ENCODE results near the gene GALNT10.

GALNT10 gene

DNA sequence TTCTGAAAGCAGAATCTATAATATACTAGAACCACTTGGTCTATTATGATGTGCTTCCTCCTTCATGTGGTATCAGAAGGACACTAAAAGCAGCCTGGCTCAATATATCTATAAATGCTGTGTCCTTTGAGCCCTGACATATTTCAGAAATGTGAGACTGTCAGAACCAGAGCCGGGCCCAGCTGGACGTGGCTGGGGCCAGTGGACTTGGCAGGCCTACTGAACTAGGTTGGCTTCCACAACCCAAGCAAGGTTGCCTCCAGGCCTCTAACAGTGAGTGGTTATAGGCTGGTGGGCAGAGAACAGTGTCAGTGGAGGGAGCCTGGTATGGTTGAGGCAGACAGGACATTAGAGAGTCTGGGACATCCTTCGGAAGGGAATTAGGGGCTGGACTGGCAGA, 78.9 kb downstream of the GALNT10 start:
- no peak for DNase-seq

DNA sequence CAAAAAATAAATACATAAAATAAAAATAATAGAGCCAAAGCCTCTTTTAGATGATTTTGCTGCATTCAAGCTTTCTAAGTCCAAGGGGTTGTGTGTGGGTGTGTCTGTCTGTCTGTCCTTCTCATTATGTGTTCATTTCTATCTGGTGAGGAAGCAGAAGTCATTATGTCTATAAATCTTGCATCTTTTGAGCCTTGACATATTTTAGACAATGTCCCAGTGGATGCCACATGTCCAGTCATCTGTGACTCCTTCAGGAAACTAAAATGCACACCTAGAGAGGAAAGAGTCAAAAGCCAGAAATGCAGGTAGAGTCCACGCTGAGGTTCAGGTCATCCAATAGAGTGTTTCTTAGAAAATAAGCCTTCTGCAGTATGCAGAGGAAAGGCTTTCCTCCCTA, 80.9 kb downstream of the GALNT10 start:
- no peak for DNase-seq

DNA sequence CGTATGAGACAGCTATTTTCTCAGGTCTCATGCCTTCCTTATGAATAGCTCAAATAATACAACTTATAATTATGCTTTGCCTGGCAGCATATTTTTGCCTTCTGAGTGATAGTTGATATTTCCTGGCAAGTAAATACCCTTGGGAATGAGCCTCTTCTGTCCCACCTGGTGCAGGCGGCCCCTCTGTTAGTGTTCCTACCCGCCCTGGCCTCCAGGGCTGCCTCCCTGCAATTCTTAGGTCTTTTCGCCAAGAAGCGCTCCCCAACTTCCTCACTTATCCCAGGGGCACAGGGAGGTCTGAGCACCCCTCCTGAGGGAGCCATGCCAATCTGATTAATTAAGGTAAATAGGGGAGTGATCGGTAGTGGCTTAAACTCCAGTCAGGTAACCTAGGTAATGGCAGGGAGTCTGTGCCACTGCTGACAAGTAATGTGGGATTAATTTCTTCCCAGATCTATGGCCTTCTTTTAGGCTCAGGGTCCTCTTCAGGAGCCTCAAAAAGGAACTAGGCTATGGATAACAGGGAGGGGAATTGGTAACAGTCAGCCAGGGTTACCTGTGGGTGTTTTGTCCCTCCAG, 81.5 kb downstream of the GALNT10 start:
- no peak for DNase-seq

DNA sequence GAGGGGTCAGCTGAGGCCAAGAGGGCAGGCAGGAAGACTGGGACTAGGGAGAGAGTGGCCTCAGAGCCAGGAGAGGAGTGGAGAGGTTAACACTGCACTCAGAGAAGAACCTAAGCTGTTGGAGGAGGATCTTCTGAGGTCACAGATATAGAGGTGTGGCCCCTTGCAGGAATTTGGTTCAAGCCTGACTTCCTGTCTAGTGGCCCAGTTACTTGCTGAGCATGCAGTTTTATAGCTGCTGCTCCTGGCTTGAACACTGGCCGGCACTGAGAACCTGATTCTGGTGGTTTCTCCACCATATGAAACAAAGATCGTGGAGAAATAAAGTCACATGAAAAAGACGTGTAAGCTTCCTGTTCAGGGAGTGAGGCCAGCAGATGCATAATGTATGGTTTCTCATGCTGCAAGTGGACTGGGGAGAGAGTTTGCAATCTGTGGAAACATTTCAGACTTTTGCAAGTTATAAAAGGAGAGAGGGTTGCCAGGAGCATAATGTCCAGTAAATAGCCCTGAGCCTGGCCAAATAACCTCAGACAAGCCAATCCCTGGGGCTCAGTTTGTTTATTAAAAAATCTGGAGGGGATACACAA, 82.6 kb downstream of the GALNT10 start:
- no peak for DNase-seq

DNA sequence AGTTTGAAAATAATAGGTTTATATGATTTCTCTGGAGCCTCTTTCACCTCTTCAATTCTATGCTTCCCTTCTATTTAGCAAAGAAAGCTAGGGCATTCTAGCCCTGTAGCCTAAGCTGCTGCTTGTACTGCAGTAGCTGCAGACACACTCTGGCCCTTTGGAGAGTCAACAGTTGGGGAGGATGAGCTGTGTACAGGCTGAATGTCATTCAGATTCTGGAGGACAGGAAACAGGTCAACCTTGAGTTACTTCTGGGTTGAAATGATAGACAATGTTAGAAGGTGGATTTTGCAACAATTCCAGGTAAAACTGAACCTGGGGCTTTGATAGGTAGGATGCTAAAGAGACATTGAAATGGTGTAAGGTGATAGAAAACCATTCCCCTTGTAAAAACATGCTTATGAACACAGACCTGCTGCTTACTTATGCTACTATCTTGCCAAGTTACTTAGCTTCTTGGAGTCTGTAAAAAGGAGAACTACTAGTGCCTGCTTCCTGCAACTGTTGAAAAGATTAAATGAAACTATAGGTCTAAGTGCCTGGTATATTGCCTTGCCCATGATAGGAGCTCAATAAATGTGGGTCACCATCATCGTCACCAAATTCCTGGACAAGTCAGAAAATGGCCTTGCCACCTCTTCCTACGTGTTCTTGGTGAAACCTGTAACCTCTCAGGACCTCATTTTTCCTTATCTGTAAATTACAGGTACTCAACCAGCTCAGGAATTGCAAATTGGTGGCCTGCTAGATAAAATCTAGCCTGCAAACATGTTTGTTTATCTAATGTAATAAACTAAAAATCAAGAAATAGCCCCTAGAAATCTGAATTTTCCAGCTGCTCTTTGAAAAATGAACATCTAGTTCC, 83.7 kb downstream of the GALNT10 start:
- DNase-seq = no peak

DNA sequence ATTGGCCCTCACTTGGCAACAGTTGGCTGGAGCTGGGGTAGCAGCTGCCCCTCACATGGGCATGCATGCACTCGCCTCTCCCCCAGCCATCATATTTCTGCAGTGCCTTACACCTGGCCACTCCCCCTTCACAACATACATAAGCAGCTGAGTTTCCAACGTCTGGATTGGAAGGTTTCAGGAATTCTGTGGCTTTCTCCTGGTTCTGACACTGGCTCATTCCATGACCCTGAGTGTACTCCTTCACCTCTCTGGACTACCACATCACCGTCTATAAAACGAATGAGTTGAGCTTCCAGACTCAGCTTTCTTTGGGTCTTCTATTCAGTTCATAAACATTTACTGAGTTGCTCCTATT, 84.3 kb downstream of the GALNT10 start:
- DNase-seq = no peak

DNA sequence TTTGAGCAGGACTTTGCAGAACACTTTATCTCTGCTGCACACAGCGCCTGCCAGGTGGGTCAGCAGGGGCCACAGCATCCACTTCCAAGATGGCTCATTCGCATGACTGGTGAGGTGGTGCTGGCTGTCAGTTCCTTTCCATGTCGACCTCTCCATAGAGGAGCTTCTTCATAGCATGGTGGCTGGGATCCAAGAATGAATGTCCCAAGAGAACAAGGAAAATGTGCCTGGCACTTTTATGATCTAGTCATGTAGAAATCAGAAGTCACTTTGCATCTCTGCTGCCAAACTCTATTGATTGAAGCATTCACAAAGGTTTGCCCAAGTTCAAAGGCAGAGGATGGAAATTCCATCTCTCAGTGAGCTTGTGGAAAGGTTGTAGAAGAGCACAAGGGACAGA, 85.0 kb downstream of the GALNT10 start:
- DNase-seq = no peak

DNA sequence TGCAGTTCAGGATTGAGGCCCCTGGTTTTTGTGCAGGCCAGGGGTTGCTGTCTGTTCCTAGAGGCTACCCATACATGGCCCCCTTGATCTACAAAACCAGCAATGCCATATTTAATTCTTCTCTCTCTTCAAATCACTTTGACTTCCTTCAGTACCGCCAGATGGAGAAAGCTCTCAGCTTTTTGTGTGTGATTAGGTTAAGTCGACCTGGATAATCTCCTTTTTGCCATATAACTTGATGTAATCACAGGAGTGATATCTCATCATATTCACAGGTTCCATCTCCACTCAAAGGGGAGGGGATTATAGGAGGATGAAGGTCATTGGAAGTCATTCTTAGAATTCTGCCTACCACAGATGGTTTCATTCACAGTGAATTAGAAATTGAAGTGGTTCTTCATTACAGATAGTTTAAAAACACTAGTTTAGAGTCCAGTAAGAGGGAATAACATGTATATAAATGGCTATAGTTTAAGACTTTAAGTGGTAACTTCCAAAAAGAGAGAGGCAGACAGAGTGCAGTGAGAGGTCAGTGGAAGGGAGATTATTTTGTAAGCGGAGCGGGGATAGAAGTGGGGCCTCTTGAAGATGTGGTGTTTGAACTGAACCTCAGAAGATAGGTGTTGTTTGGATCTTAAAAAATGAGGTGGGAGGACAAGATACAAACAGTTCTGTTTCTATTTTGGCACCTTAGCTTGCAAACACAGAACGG, 85.9 kb downstream of the GALNT10 start:
- no peak for DNase-seq

DNA sequence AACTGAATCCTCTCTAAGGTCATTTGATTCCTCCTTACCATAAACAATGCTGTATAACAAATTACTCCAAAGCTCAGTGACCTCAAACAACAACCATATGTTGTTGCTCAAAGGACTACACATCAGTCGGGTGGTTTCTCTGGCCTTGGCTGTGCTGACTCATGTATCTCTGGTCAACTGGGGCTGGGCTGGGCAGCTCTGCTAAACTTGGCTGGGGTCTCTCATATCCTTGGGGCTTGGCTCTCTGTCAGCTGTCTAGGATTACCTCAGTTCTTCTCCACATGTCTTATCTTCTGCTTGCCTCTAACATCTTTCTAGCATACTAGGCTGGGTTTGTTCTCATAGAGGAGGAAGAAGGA, 86.4 kb downstream of the GALNT10 start:
- DNase-seq = no peak

DNA sequence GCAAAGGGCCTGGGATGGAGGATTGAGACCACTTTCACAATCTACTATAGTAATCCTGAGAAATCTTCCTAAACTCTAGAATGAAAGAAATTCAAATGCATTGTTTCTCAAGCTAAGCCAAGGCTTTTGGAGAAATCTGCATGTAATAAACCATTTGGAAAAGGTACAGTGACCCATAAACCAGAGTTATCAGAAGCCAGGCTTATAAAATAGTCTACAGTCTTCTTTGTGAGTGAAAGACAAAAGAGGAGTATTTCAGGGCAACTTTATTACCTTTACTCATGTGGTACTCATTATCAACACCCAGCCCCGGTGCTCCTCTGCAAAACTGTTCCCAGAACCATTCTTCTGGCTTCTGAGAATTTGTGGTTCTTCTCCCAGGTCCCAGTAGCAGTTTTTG, 87.0 kb downstream of the GALNT10 start:
- no peak for DNase-seq

DNA sequence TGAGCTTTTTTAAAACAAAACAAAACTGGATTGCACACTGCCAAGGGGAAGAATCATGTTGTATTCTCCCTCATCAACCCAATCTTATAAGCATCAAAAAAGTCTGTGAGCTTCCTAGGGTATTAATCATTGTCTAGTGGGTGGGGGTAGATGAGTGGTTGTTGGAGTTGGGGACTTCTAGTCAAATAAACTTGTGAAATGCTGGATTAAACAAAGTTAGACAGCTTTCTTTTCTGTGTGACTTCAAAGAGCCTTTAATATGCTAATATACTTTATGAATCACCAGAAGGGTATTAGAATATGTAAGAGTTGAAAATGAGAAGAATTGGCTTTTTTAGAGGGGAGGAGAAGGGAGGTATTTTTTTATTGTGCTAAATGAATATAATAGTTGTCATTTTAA, 87.7 kb downstream of the GALNT10 start:
- no peak for DNase-seq

DNA sequence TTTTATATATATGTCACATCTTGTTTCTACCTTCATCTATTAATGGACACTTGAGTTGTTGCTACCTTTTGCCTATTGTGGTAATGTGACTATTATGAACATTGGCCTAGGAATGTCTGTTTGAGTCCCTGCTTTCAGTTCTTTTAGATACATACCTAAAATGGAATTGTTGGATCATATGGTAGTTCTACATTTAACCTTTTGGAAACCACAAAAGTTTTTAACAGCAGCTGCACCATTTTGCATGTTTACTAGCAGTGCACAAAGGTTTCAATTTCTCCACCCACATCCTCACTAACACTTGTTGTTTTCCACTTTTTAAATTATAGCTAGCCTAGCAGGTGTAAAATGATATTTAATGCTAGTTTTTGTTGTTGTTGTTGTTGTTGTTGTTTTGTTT, 88.4 kb downstream of the GALNT10 start:
- no peak for DNase-seq

DNA sequence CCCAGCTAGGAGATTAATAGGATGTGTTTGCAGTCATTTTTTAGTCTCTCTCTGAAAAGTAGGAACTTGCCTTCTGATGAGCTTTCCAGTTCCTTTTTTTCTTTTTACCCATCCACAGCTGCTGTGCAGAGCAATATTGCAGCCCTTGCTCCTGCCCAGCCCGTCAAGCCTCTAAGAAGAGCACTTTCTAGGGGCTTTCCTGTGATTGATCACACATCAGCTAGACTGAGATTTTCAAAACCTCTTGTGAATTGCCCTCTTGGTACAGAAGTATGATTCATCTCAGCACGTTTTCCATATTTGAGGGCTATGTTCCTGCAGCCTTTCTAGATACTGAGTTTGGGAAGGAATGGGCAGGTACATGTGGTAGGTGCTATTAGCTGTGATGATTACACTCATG, 93.9 kb downstream of the GALNT10 start:
- DNase-seq = peak; percentile 39

DNA sequence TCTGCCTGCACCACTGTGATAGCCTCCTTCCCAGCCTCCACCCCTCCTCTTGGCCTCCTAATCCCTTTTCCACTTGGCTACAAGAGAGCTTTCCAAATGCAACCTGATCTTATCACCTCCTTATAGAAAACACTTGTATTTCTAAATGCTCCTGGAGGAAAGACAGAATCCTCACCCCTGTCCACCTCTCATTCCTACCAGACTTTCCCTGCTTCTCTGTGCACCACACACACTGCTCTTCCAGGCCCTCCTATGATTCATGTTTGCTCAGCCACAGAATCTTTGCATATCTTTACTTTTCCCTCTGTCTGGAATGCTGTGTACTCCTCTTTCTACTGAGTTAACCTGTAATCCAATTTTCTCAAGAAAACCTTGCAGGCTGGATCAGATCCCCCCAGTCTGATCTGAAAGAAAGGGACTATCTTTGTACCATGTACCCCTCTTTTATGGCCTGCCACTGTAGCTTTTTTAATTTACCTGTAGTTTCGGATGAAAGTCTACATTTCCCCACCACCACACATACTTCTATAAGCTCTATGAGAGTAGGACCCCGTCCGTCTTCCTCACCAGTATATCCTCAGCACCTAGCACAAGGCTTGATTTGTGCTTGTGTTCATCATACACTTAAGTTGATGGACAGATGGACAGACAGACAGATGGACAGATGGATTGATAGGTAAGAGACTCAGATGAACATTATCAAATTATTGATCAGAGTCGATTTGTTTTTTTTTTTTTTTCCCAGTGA, 95.3 kb downstream of the GALNT10 start:
- no peak for DNase-seq

DNA sequence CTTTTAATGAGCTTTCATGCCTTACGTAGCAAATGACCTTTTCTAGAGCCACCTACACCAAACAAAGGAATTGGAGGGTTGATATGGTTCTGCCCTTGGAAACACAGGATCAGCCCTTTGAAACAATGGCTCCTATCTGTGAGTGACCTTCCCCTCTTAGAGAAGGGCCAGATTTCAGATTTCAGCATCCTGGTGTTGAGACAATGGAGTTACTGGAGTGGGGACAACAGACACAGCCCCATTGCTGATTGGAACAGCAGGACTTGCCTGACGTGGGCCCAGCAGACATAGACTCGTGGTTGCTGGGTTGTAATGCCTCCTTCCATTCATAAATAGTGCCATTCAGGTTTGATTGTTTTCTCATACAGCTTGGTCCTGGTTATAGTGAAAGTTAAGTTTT, 96.0 kb downstream of the GALNT10 start:
- no peak for DNase-seq

DNA sequence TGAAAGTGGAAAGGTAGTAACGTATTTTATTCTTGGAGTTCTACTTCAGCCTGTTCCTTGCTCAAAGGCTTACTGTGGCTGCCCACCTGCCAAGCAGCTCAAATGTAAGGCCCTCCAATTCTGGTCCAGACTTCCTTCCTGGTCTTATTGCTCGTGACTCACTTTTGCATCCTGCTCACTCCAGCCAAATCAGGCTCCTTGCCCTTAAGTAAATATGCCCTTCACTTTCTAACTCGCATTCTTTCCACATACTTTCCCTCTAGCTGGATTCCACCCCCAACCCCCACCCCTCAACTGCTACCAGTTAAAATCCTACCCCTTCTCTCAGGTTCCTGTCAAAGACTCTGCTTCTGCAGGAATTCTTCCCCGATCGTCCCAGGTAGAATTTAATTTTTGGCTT, 96.6 kb downstream of the GALNT10 start:
- no peak for DNase-seq

DNA sequence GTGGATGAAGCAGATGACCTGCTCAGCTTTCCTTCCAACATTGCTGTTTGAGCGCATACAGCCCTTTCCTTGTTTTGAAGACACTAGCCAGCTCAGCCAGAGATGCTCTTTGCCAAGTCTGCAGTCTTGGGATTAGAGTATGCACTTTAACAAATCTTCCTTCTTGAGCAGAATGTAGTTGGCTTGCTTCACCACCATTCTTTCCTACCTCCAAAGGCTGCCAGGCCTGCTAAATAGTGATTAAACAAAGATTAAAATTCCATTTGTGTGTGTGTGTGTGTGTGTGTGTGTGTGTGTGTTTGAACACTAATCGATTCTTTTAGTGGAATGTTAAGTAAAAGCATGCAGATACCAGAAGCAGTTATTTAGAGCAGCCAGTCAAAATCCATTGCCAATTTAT, 97.6 kb downstream of the GALNT10 start:
- no peak for DNase-seq

DNA sequence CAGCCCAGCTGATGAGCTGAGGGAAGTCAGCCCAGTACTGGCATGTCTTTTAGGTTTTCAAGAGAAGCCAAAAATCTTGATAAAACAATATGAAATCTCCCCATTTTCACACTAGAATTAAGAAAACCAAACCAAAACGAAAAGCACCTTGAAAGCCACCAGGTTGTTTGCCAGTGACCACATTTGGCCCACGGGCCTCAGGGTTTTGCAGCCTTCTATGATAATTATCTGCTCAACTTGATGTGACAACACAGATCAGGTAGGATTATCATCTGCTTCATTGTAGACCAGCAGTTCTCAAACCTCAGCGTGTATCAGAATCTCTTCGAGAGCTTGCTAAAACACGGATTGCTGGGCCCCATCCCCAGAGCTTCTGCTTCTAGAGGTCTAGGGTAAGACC, 101.4 kb downstream of the GALNT10 start:
- DNase-seq = no peak

DNA sequence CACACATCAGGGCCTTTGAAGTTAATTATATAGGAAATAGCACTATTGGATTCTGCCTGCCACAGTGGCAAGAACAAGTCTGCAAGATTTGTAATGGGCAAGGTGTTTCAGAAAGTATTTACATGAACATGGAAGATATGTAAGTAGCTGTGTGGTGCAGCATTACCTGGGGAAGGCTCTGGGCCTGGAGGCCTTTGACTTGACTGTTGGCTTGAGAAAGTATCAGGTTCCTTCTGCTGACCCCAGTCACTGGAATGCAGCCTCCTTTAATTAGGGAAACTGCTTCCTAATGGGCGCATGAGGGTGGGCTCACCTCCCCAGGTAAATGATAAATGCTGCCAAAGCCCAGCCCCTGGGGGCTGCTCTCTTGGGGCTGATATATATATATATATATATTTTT, 102.7 kb downstream of the GALNT10 start:
- no peak for DNase-seq

DNA sequence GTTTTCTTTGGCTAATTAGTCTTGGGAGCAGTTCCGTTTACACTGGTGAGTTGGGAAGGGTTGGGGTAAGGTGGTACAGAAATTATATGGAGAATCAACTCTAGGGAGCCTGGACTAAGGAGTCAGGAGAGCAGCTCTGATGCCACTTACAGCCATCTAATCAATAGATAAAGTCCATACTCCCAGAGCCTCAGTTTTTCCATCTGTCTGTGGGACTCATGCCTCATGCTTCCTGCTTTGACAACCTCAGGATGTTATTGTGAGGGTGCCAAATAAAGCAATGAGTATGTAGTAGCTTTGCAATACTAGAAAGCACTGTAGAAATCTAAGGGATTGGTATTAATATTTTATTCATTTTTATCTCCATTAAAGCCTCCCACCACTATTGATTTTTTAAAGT, 105.0 kb downstream of the GALNT10 start:
- DNase-seq = no peak

DNA sequence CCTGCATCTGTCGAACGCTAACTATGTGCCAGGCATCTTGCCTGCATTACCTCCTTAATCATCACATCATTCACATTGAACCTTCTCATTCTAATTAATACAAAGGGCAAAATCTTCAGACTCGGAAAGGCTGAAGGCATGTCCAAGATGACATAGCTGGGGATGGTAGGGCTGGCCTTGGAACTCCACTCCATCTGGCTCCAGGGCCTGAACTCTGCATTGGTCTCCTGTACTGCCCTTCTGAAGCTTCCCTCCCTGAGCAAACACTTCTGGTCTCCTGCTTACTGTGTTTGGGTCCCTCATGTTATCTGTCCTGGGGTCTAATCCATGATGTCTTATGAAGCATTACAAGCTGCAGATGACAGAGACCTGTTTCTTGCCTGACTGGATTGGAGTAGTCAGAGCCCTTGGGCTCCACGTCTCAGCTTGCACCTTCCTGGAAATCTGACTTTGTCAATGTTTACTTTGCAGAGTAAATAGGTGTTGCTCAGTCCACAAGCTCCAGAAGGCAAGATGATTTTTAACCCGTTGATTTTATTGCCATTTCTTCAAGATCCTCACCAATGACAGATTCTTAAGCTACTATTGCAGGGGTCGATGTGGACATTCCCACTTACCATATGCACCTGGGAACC, 106.1 kb downstream of the GALNT10 start:
- no peak for DNase-seq

DNA sequence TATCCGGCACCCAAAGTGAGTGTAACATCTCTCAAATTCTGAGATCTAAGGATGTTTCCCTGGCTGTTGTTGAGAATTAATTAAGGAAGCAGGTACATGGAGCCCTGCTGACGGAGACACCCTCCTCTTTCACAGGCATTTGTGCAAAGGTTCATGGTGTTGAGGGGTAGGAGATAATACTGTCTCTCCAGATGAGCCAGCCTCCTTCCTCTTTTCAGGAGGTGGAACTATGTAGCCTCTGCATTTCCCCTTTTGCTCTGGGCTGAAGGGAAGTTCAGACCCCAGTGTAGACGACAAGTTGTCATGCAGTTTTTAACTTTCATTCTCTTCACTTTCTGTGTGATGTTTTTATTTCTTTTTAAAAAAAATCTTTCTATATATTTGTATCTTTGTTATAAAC, 107.5 kb downstream of the GALNT10 start:
- DNase-seq = peak; percentile 62

All from suppressor macrophage treated with lipopolysaccharide for 4 hours (primary cell).